ENCODE results near the gene CCR6. TPM values are rescaled to one million over a fixed set of nuclear protein-coding genes. Genes with fewer than 3 reads are reported as not detected.

The CCR6 gene
- total and polyA plus RNA-seq, 2 donors (not counting 1 experiment from before 2014, with no cell fraction given): not detected

DNA sequence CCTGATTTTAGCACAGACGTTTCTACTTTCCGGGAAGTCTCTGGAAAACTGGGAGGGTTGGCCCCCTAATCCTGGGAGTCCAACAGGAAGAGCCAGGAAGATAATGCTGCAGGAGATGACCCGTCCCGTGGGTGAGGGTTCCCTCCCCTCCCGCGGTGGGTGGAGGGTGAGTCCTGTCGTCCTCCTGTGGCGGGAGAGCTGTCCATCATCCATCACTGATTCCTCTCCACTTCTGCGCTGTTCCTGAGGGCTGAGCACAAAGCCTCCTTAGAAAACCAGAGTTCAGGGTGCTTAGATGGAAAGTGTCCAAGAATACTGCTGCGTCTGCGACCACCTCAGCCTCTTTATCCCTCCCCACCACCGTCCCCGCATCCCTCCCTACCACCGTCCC, 6.1 kb upstream of the CCR6 start:
- Histone ChIP-seq H3K27me3 (ENCODE audit: control insufficient read depth, insufficient read depth, low read length) (no peaks in the 10 kb centered on the region), H4K20me1 (ENCODE audit: control insufficient read depth, extremely low read depth, insufficient read depth, low read length) (no peaks in the 10 kb centered on the region), H3K4me3 (replicated peaks in 1 of 4; ENCODE audit: control extremely low read depth in 1 of 4, insufficient read depth in 1 of 4, low read depth in 3 of 4, low read length in 4 of 4) (no peak overlapping the region), H3K36me3 (ENCODE audit: control insufficient read depth, insufficient read depth, low read length) (no peaks in the 10 kb centered on the region), H3K79me2 (ENCODE audit: control insufficient read depth, insufficient read depth, low read length) (no peaks in the 10 kb centered on the region), H3K27ac (ENCODE audit: insufficient read depth, low read length) (no peak overlapping the region), H3K9me3 (ENCODE audit: control insufficient read depth, insufficient read depth, low read depth, low read length) (no peaks in the 10 kb centered on the region), H3K9ac (ENCODE audit: insufficient read depth, low read length) (no peak overlapping the region), H3K4me2 (ENCODE audit: extremely low read depth, insufficient read depth, low read length) (no peak overlapping the region), H3K4me1 (ENCODE audit: control insufficient read depth, extremely low read depth, insufficient read depth, low read length) (no peaks in the 10 kb centered on the region), H2AFZ (ENCODE audit: low read length) (no peak overlapping the region)
- DNase-seq (ENCODE audit: low read depth in 2 of 2): no peak
- TF ChIP-seq, protein P1, sequence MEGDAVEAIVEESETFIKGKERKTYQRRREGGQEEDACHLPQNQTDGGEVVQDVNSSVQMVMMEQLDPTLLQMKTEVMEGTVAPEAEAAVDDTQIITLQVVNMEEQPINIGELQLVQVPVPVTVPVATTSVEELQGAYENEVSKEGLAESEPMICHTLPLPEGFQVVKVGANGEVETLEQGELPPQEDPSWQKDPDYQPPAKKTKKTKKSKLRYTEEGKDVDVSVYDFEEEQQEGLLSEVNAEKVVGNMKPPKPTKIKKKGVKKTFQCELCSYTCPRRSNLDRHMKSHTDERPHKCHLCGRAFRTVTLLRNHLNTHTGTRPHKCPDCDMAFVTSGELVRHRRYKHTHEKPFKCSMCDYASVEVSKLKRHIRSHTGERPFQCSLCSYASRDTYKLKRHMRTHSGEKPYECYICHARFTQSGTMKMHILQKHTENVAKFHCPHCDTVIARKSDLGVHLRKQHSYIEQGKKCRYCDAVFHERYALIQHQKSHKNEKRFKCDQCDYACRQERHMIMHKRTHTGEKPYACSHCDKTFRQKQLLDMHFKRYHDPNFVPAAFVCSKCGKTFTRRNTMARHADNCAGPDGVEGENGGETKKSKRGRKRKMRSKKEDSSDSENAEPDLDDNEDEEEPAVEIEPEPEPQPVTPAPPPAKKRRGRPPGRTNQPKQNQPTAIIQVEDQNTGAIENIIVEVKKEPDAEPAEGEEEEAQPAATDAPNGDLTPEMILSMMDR (conservative IDR thresholded peaks at IDR 0.05 in 1 of 2, IDR thresholded peaks at IDR 0.05 in 1 of 2; ENCODE audit: low read depth in 1 of 2, low read length in 2 of 2): no peak
- TF ChIP-seq EZH2 (IDR thresholded peaks at IDR 0.05; ENCODE audit: low read length, missing control alignments): no peak

DNA sequence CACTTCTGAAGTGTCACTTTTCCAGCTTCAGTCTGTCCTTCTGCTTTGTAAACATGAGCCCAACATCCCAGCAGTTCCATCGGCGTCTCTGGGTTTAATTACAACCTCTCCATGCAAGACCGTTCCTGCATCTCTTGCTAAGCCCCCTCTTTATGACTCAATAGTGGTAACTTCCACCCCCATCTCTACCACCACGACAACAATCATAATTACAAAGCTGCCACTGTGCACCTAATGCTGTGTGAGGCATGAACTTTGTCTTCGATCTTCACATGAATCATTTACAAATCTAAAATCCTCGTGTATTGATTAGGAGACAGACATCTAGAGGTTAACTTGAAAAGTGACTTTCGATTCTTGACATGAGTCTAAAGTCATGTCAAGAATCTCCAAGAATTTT, 4.9 kb upstream of the CCR6 start:
- H3K36me3 ChIP-seq (ENCODE audit: control insufficient read depth, insufficient read depth, low read length): no peaks in the 10 kb centered on the region
- no peaks in the 10 kb centered on the region for H3K9me3 ChIP-seq (ENCODE audit: control insufficient read depth, insufficient read depth, low read depth, low read length)
- no peak overlapping the region for H2AFZ ChIP-seq (ENCODE audit: low read length)
- no peaks in the 10 kb centered on the region for H4K20me1 ChIP-seq (ENCODE audit: control insufficient read depth, extremely low read depth, insufficient read depth, low read length)
- H3K4me3 ChIP-seq (replicated peaks in 1 of 4; ENCODE audit: control extremely low read depth in 1 of 4, insufficient read depth in 1 of 4, low read depth in 3 of 4, low read length in 4 of 4): no peak overlapping the region
- H3K4me1 ChIP-seq (ENCODE audit: control insufficient read depth, extremely low read depth, insufficient read depth, low read length): no peaks in the 10 kb centered on the region
- H3K79me2 ChIP-seq (ENCODE audit: control insufficient read depth, insufficient read depth, low read length): no peaks in the 10 kb centered on the region
- no peak for DNase-seq (ENCODE audit: low read depth in 2 of 2)
- no peaks in the 10 kb centered on the region for H3K27me3 ChIP-seq (ENCODE audit: control insufficient read depth, insufficient read depth, low read length)
- no peak overlapping the region for H3K9ac ChIP-seq (ENCODE audit: insufficient read depth, low read length)
- no peak overlapping the region for H3K27ac ChIP-seq (ENCODE audit: insufficient read depth, low read length)
- no peak overlapping the region for H3K4me2 ChIP-seq (ENCODE audit: extremely low read depth, insufficient read depth, low read length)
- no peak for TF ChIP-seq EZH2 (IDR thresholded peaks at IDR 0.05; ENCODE audit: low read length, missing control alignments)
- TF ChIP-seq, protein P1 (conservative IDR thresholded peaks at IDR 0.05 in 1 of 2, IDR thresholded peaks at IDR 0.05 in 1 of 2; ENCODE audit: low read depth in 1 of 2, low read length in 2 of 2): no peak

DNA sequence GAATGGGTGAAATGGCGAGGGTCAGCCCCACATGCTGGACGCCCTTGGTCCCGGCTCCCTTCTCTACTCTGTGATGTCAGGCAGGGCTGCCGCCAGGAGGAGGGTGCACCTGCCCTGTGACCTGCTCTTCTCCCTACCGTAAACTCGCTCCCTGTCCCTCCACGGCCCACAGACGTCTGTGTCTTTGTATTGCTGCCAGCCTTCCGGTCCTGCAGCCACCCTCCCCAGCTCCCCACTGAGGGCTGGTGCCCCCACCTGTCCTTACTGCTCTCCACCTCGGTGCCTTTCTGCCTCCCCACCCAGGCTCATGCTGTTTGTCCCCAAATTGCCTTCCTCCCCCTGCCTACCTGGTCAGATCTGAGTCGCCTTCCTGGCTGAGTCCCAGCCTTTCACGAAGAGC, 4.1 kb upstream of the CCR6 start:
- H3K9ac ChIP-seq (ENCODE audit: insufficient read depth, low read length): no peak overlapping the region
- H3K36me3 ChIP-seq (ENCODE audit: control insufficient read depth, insufficient read depth, low read length): no peaks in the 10 kb centered on the region
- H3K4me2 ChIP-seq (ENCODE audit: extremely low read depth, insufficient read depth, low read length): no peak overlapping the region
- no peak overlapping the region for H3K27ac ChIP-seq (ENCODE audit: insufficient read depth, low read length)
- no peaks in the 10 kb centered on the region for H3K27me3 ChIP-seq (ENCODE audit: control insufficient read depth, insufficient read depth, low read length)
- no peak for TF ChIP-seq EZH2 (IDR thresholded peaks at IDR 0.05; ENCODE audit: low read length, missing control alignments)
- TF ChIP-seq, protein P1 (conservative IDR thresholded peaks at IDR 0.05 in 1 of 2, IDR thresholded peaks at IDR 0.05 in 1 of 2; ENCODE audit: low read depth in 1 of 2, low read length in 2 of 2): no peak
- H3K4me3 ChIP-seq (replicated peaks in 1 of 4; ENCODE audit: control extremely low read depth in 1 of 4, insufficient read depth in 1 of 4, low read depth in 3 of 4, low read length in 4 of 4): no peak overlapping the region
- H4K20me1 ChIP-seq (ENCODE audit: control insufficient read depth, extremely low read depth, insufficient read depth, low read length): no peaks in the 10 kb centered on the region
- no peaks in the 10 kb centered on the region for H3K79me2 ChIP-seq (ENCODE audit: control insufficient read depth, insufficient read depth, low read length)
- no peak overlapping the region for H2AFZ ChIP-seq (ENCODE audit: low read length)
- no peak for DNase-seq (ENCODE audit: low read depth in 2 of 2)
- no peaks in the 10 kb centered on the region for H3K9me3 ChIP-seq (ENCODE audit: control insufficient read depth, insufficient read depth, low read depth, low read length)
- H3K4me1 ChIP-seq (ENCODE audit: control insufficient read depth, extremely low read depth, insufficient read depth, low read length): no peaks in the 10 kb centered on the region
